Measurements from ENCODE around the gene FLNC. TPM values are rescaled to one million over a fixed set of nuclear protein-coding genes. Genes with fewer than 3 reads are reported as not detected.

Gene FLNC
- polyA plus RNA-seq, 1 donor from 2014 or later = 0.36 TPM

DNA sequence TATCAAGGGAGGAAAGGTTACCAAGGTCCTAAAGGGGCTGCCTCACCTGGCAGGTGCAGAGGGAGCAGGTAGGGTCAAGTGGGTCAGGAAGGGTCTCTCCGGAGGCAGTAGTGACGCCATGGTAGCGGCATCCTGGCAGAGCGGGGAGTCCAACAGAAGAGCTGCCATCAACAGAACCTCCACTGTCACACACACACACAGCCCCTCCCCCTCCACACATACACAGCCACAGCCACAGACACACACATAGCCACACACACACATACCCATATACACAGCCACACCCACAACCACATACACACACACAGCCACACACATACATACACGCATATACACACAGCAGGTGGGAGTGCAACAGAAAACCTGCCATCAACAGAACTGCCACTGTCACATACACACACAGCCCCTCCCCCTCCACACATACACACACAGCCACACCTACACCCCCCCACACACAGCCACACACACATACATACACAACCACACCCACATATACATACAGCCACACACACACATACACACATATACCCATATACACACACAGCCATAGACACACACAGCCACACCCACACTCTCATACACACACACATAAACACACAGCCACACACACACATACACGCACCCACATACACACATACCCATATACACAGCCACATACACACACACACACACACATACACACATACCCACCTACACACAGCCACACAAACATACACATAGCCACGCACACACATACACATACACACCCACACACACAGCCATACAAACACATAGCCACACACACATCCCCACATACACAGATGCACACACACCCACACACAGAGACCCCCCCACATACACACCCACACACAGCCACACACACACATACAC is 57.2 kb downstream of the FLNC start:
- H3K9me3 ChIP-seq (ENCODE audit: low read length) = no peaks in the 10 kb centered on the region
- H3K9me2 ChIP-seq (ENCODE audit: insufficient read depth, low read length) = no peaks in the 10 kb centered on the region
- no peak overlapping the region for H3K27ac ChIP-seq (ENCODE audit: low read length)
- H3K79me2 ChIP-seq (replicated peaks; ENCODE audit: insufficient read depth, low read length) = no peaks in the 10 kb centered on the region
- no peak overlapping the region for H3K4me2 ChIP-seq (ENCODE audit: low read length)
- no peak overlapping the region for H3K4me3 ChIP-seq (ENCODE audit: low read length)
- H2AFZ ChIP-seq (ENCODE audit: low read depth, low read length) = no peak overlapping the region
- no peaks in the 10 kb centered on the region for H3K36me3 ChIP-seq (ENCODE audit: insufficient read depth, low read length)
- peaks cover 32% of the 10 kb centered on the region for H3K27me3 ChIP-seq (ENCODE audit: insufficient read depth, low read depth, low read length)
- no peak overlapping the region for H3K9ac ChIP-seq (ENCODE audit: low read length)
- H4K20me1 ChIP-seq (ENCODE audit: insufficient read depth) = no peaks in the 10 kb centered on the region
- no peaks in the 10 kb centered on the region for H3F3A ChIP-seq (ENCODE audit: insufficient read depth, low read length, poor library complexity, severe bottlenecking)
- TF ChIP-seq SMC3 (conservative IDR thresholded peaks at IDR 0.05; ENCODE audit: poor library complexity) = no peak
- TF ChIP-seq POLR2AphosphoS5 (IDR thresholded peaks at IDR 0.05) = no peak
- TF ChIP-seq EP300 (conservative IDR thresholded peaks at IDR 0.05; ENCODE audit: poor library complexity, severe bottlenecking) = no peak
- TF ChIP-seq EZH2 (IDR thresholded peaks at IDR 0.05; ENCODE audit: borderline replicate concordance, insufficient read depth, low read length, poor library complexity, severe bottlenecking) = no peak
- TF ChIP-seq RAD21 (conservative IDR thresholded peaks at IDR 0.05) = no peak
- TF ChIP-seq, protein P1, sequence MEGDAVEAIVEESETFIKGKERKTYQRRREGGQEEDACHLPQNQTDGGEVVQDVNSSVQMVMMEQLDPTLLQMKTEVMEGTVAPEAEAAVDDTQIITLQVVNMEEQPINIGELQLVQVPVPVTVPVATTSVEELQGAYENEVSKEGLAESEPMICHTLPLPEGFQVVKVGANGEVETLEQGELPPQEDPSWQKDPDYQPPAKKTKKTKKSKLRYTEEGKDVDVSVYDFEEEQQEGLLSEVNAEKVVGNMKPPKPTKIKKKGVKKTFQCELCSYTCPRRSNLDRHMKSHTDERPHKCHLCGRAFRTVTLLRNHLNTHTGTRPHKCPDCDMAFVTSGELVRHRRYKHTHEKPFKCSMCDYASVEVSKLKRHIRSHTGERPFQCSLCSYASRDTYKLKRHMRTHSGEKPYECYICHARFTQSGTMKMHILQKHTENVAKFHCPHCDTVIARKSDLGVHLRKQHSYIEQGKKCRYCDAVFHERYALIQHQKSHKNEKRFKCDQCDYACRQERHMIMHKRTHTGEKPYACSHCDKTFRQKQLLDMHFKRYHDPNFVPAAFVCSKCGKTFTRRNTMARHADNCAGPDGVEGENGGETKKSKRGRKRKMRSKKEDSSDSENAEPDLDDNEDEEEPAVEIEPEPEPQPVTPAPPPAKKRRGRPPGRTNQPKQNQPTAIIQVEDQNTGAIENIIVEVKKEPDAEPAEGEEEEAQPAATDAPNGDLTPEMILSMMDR (IDR thresholded peaks at IDR 0.05; ENCODE audit: poor library complexity, severe bottlenecking) = no peak
- TF ChIP-seq, protein P2, sequence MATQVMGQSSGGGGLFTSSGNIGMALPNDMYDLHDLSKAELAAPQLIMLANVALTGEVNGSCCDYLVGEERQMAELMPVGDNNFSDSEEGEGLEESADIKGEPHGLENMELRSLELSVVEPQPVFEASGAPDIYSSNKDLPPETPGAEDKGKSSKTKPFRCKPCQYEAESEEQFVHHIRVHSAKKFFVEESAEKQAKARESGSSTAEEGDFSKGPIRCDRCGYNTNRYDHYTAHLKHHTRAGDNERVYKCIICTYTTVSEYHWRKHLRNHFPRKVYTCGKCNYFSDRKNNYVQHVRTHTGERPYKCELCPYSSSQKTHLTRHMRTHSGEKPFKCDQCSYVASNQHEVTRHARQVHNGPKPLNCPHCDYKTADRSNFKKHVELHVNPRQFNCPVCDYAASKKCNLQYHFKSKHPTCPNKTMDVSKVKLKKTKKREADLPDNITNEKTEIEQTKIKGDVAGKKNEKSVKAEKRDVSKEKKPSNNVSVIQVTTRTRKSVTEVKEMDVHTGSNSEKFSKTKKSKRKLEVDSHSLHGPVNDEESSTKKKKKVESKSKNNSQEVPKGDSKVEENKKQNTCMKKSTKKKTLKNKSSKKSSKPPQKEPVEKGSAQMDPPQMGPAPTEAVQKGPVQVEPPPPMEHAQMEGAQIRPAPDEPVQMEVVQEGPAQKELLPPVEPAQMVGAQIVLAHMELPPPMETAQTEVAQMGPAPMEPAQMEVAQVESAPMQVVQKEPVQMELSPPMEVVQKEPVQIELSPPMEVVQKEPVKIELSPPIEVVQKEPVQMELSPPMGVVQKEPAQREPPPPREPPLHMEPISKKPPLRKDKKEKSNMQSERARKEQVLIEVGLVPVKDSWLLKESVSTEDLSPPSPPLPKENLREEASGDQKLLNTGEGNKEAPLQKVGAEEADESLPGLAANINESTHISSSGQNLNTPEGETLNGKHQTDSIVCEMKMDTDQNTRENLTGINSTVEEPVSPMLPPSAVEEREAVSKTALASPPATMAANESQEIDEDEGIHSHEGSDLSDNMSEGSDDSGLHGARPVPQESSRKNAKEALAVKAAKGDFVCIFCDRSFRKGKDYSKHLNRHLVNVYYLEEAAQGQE (IDR thresholded peaks at IDR 0.05; ENCODE audit: borderline replicate concordance) = no peak
- TF ChIP-seq TAF1 (IDR thresholded peaks at IDR 0.05; ENCODE audit: low read depth) = no peak
- no peak for TF ChIP-seq MXI1 (conservative IDR thresholded peaks at IDR 0.05; ENCODE audit: poor library complexity, severe bottlenecking)

DNA sequence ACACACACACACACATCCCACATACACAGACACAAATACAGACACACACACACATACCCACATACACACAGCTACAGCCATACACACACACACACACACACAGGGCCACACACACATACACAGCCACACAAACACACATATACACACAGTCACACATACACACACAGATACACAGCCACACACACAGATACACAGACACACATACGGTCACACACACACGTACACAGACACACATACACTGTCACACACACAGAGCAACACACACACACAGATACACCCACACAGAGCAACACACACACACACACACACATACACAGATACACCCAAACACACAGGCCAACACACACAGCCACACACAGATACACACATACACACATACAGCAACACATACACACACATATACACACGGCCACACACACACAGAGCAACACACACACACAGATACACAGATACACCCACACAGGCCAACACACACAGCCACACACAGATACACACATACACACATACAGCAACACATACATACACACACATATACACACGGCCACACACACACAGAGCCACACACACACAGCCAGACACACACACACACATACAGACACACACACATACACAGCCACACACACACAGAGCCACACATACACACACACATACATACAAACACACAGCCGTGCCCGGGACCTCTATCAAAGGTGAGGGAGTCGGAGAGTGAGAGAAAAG is 58.0 kb downstream of the FLNC start:
- H3K9me2 ChIP-seq (ENCODE audit: insufficient read depth, low read length) = no peaks in the 10 kb centered on the region
- no peaks in the 10 kb centered on the region for H3F3A ChIP-seq (ENCODE audit: insufficient read depth, low read length, poor library complexity, severe bottlenecking)
- no peaks in the 10 kb centered on the region for H3K36me3 ChIP-seq (ENCODE audit: insufficient read depth, low read length)
- H3K4me3 ChIP-seq (ENCODE audit: low read length) = no peak overlapping the region
- no peak overlapping the region for H2AFZ ChIP-seq (ENCODE audit: low read depth, low read length)
- H3K27me3 ChIP-seq (ENCODE audit: insufficient read depth, low read depth, low read length) = peaks cover 32% of the 10 kb centered on the region
- H3K79me2 ChIP-seq (replicated peaks; ENCODE audit: insufficient read depth, low read length) = no peaks in the 10 kb centered on the region
- H3K4me2 ChIP-seq (ENCODE audit: low read length) = no peak overlapping the region
- no peaks in the 10 kb centered on the region for H3K9me3 ChIP-seq (ENCODE audit: low read length)
- TF ChIP-seq SMC3 (conservative IDR thresholded peaks at IDR 0.05; ENCODE audit: poor library complexity) (no peak), RAD21 (conservative IDR thresholded peaks at IDR 0.05) (no peak), TAF1 (IDR thresholded peaks at IDR 0.05; ENCODE audit: low read depth) (no peak), EP300 (conservative IDR thresholded peaks at IDR 0.05; ENCODE audit: poor library complexity, severe bottlenecking) (no peak), EZH2 (IDR thresholded peaks at IDR 0.05; ENCODE audit: borderline replicate concordance, insufficient read depth, low read length, poor library complexity, severe bottlenecking) (no peak), MXI1 (conservative IDR thresholded peaks at IDR 0.05; ENCODE audit: poor library complexity, severe bottlenecking) (no peak)
- TF ChIP-seq, protein P1 (IDR thresholded peaks at IDR 0.05; ENCODE audit: poor library complexity, severe bottlenecking) = no peak
- TF ChIP-seq, protein P2 (IDR thresholded peaks at IDR 0.05; ENCODE audit: borderline replicate concordance) = no peak
- H3K27ac ChIP-seq (ENCODE audit: low read length) = no peak overlapping the region
- H3K9ac ChIP-seq (ENCODE audit: low read length) = no peak overlapping the region
- H4K20me1 ChIP-seq (ENCODE audit: insufficient read depth) = no peaks in the 10 kb centered on the region
